Activated CD8-positive, alpha-beta memory T cell treated with anti-CD3 and anti-CD28 coated beads, Interleukin-2, amount 50 U/mL, for 48 hours (primary cell): Measurements from ENCODE around the gene DEUP1.

Source experiments
- DNase-seq: peaks from one replicate; pipeline ENCODE4 v3.0.0-alpha.2; 2020

The DEUP1 gene

GRCh38 chr11:93481279-93481678 lies 150.7 kb downstream of the DEUP1 start:
- no peak for DNase-seq

GRCh38 chr11:93481696-93482095 lies 151.2 kb downstream of the DEUP1 start:
- no peak for DNase-seq

DNA sequence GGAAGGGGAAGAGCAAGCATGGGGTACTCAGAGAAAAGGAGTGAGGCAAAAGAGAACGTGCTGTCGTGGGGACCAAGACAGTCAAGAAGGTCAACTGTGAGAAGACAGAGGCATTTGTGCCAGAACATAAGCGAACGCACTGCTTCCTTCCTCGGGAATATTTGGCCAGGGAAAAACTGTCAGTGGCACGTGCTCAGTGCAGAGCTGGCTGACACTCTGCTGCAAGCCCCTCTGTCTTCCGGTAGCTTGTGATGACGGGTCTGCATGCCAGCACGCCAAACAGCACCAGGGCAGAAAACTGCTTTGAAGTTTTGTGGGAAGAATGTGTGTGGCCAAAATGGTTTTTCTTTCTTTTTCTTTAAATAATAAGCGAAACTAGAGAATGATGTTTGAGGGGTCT lies 152.0 kb downstream of the DEUP1 start:
- DNase-seq: no peak

- DNase-seq: no peak
These were observed 154.2 kb downstream of the DEUP1 start for GRCh38 chr11:93484716-93485115.

GRCh38 chr11:93485983-93486382 lies 155.4 kb downstream of the DEUP1 start:
- no peak for DNase-seq

DNA sequence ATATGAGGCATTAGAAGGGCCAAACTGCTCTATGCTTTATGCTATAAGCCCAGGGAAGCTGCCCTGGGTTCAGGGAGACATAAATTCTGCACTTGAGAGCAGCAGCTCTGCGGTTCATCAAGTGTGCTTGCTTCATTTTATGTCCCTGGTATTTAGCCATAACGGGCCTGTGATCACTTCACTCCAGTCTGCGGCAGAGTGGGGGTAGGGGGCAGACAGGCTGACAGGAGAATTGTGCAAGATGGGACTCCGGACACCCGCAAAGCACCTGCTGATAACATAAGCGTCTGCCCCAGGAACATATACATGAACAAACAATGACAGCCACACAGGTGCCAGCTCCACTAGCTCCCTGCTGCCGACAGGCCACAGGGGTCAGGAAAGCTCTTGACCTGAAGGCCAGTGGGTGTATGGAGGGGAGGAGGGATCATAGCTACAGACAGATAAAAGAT lies 156.5 kb downstream of the DEUP1 start:
- no peak for DNase-seq
